Choroid plexus epithelial cell (primary cell): ENCODE measurements around the gene CRELD1.

Experiments
- DNase-seq: peaks from one replicate; pipeline ENCODE4 v3.0.0-alpha.2; 2010; ENCODE audit warnings: low read depth
- H3K4me3 ChIP-seq: 2 replicates; pipeline ENCODE4 v1.5.1; 2011; ENCODE audit warnings: low read depth, mild to moderate bottlenecking, control low read depth, low read length, moderate library complexity
- TF ChIP-seq, protein P1 (sequence below): conservative IDR thresholded peaks from 2 replicates; pipeline ENCODE4 v1.5.1; 2011; ENCODE audit warnings: low read depth, mild to moderate bottlenecking, control low read depth, inconsistent platforms, low read length, moderate library complexity

The CRELD1 gene

GRCh38 chr3:9951126-9951525, 17.5 kb downstream of the CRELD1 start:
- TF ChIP-seq, protein P1, sequence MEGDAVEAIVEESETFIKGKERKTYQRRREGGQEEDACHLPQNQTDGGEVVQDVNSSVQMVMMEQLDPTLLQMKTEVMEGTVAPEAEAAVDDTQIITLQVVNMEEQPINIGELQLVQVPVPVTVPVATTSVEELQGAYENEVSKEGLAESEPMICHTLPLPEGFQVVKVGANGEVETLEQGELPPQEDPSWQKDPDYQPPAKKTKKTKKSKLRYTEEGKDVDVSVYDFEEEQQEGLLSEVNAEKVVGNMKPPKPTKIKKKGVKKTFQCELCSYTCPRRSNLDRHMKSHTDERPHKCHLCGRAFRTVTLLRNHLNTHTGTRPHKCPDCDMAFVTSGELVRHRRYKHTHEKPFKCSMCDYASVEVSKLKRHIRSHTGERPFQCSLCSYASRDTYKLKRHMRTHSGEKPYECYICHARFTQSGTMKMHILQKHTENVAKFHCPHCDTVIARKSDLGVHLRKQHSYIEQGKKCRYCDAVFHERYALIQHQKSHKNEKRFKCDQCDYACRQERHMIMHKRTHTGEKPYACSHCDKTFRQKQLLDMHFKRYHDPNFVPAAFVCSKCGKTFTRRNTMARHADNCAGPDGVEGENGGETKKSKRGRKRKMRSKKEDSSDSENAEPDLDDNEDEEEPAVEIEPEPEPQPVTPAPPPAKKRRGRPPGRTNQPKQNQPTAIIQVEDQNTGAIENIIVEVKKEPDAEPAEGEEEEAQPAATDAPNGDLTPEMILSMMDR, result no peak
- no peak overlapping the region for H3K4me3 ChIP-seq
- DNase-seq, result no peak

DNA sequence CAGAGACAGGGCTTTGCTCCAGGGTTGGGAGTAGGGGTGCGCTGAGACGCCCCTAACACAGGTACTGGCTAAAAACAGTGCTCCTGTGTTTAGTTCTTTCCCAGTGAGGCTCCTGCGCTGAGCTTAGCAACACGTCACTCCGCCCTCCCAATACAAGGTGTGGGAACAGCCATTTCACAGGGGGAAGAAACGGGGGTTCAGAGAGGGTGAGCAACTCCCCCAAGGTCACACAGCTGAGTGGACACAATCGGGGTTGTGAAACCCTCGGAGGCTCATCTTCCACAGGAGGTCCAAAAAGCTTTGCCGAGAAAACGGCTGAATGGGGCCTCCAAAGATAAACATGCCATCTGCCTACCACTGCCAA, 17.9 kb downstream of the CRELD1 start:
- TF ChIP-seq, protein P1, result no peak
- DNase-seq, result no peak
- peak overlapping the region; percentile 66 for H3K4me3 ChIP-seq

DNA sequence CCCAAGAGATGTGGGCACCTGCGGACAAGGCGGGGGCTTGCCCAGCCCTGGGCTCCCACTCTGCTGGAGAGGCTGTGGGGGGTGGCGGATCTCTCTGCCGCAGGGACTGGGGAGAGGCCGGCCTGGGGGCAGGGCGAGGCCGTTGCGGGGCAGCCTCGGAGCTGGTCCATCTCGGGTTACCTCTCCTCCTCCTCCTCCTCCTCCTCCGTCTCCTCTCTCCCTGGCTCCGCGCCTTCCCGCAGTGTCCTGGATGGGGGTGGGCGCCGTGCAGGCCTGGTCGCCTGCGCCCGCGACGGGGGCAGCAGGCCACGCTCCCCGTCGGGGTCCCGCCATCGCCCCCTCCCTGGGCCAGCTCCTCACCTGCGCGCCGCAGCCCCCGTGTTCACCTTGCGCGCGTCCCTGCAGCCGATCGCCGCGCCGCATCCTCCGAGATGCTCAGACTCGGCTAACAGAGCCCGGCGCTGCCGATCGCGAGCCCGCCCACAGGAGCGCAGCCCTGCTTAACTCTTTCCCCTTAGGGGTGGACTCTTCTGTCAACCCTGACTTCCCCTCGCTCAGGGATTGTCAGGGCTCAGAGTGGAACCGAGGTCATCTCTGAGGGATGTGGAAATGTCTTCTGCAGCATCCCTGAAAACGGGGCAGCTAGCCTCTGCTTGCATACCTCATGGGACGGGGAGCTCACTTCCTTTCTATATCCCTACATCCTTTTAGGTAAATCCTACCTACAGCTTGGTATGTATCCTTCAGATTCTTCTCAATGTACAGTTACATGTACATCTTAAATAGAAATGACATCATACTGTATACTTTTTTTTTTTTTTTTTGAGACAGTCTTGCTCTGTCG, 18.6 kb downstream of the CRELD1 start, which contains the start of gene PRRT3:
Gene PRRT3, minus strand, starts transcription at position 447 of the 844 bp plus-strand sequence. CDS start 2,293 bp downstream, outside the sequence.
- TF ChIP-seq, protein P1, result no peak
- DNase-seq, result peak; percentile 52
- H3K4me3 ChIP-seq, result peak within 1 kb of the TSS; percentile 66

DNA sequence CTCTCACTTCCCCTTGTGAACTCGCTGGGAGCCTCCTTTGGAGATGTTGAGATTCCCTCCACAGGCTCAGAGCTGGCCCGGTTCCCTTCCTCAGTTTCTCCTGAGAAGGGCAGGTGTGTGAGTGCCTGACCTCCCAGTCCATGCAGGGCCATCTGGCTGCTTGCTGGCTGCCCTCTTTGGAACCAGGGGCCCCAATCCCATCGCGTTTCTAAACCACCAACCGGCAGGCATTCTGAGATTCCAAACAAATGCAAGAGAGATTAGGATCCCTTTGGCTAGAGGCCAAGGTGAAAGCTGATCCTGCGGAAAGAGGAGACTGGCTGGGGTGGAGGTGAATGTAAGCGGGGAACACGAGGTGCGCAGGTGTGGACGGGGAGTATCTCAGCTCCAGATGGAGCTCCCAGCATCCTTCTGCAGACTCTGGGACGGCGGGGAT, 21.5 kb downstream of the CRELD1 start:
- H3K4me3 ChIP-seq, result no peak overlapping the region
- DNase-seq, result peak; percentile 48
- TF ChIP-seq, protein P1, result no peak

DNA sequence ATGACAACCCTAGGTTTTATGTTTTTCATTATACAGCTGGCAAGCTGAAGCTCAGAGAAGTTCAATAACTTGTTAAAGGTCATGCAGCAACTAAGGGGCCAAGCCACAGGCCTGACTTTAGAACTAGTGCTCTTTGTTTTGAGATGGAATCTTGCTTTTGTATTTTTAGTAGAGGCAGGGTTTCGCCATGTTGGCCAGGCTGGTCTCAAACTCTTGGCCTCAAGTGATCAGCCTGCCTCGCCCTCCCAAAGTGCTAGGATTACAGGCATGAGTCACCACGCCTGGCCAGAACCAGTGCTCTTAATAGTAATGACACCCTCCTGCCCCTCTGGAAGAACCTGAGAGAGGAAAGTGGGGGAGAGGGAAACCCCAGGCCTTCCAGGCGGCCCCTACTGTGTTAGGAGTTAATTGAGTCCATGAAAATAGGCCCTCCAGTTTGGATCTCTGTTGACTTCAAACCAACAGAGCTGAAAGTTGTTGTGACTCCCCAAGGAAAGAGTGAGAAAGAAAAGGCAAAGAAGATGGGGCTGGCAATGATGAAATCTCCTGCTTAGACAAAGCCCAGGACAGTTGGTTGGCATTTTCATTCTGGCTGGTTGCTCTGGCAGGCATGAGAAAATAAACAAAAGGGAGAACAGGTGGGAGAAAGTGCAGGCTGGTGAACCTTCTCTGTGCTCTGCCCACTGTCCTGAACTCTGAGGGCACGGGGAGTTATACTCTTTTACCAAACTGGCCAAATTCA, 22.1 kb downstream of the CRELD1 start:
- no peak overlapping the region for H3K4me3 ChIP-seq
- TF ChIP-seq, protein P1, result no peak
- no peak for DNase-seq

- H3K4me3 ChIP-seq, result no peak overlapping the region
- TF ChIP-seq, protein P1, result peak; percentile 36
- DNase-seq, result peak; percentile 59
Measured at GRCh38 chr3:9957214-9957613, 23.6 kb downstream of the CRELD1 start.
